GM21528 (cell line): ENCODE data around the gene CD300LG.
"Not testable (repeated sequence)": the region's sequence is repeated elsewhere in the genome, so short reads cannot be mapped to it uniquely, and the experiment has no call there.

Experiments
- ATAC-seq: cut with Tn5 transposase; IDR thresholded peaks from one replicate; pipeline ENCODE4 v1.9.1; 2021; ENCODE audit warnings: mild to moderate bottlenecking, moderate library complexity; ENCODE audit not compliant: unreplicated experiment, low FRiP score

CD300LG gene

DNA sequence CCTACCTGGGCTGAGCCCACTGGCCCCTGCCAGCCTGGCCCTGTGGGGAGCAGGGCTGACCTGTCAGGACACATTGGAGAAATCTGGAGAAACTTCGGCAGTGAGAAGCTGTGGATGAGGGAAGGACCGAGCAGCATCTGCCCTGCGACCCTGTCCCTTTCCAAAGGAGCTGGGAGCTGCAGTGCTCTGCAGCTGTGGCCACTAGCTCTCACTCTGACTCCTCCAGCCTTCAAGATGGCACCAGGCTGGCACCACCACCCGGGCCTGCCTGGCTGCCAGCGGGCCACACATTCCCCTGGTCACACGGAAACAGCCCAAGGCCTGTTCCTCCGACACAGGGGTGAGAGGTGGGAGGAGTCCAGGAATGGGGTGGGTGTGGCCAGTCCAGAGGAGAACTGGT, 30.1 kb downstream of the CD300LG start:
- no peak for ATAC-seq

- ATAC-seq = no peak
These were observed 30.6 kb downstream of the CD300LG start for GRCh38 chr17:43877451-43878155.

DNA sequence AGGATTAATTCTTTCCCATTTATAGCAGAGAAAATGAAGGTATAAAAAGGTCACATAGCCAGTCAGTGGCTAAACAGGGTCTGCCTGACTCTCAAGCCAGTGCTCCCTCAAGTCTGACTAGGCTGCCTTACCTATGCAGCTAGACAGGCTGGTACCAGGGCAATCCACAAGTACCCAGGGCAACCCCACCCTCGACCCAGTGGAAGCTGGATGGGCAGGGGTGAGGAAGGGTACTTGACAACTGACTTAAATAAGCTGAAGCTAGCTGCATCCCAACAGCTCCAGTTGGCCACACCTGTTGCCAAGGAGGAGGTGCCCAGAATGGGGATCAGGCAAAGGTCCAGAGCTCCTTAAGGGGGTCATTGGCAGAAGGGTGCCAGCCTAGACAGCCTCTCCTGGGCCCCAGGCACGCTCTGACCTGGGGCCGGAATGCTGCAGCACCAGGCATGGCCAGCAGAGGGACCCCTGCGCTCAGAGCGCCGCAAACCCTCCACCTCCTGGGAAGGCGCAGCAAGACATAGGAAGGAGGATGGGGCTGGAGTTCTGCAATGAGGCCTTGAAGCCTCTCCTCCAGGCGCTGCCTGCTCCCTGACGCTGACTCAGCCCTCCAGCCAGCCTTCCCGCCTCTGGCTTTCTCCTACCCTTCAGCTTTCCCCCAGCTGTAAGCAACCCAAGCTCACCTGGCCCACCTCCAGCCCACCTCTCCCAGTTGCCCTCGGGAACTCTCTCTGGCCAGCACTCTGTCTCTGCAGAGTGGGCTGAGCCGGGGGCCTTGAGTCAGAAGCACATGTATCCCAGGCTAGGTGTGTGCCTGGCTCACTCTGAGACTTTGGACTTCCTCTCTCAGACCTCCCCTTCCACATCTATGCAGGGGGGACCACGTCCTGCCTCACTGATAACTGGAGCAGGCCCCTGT, 31.5 kb downstream of the CD300LG start:
- no peak for ATAC-seq

DNA sequence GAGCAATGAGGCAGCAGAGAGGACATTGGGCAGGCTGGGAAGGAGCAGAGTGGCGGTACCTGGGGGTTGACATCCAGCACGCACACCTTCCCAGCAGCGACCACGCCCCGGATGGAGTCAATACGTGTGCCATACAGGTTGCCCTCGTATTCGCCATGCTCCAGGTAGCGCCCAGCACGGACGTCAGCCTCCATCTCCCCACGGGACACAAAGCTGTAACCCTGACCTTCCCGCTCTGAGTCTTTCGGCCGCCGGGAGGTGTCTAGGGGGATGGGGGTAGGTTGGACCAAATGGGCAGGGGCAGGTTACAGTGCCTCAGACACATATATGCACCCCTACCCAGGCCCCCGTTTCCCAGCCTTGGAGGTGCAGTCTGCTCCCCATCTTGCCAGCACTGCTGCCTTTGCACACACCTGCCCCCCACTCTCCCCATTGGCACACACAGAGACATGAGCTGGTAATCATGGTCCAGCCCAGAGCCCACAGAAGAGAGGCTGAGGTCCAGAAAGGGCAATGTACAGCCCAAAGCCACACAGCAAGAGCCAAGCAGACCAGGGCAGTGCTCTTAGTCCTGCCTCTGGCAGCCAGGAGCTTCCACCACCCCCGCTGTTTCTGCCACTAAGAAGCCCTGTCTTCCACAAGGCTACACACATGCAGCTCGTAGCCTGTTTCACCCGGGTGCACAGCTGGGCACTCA, 32.9 kb downstream of the CD300LG start:
- ATAC-seq = no peak

GRCh38 chr17:43880420-43880991, 33.5 kb downstream of the CD300LG start:
- ATAC-seq = no peak

DNA sequence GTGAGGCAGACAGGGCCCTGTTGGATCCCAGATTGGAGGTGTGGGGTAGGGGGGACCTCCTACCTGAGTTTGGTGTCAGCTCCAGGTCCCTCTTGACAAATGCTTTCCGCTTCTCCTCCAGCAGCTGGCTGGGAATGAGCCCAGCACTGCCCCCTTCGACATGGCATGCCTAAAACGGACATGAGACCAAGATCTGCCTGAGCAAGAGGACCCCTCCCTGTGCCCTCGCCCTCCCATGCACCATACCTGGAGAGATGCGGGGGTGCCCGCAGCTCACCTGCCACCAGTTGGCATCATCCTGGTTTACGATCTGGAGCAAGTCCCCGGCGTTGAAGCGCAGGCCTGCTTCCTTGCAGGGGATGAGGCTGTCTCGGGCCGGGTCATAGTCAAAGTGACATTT, 34.2 kb downstream of the CD300LG start:
- ATAC-seq = no peak

GRCh38 chr17:43881758-43882505, 35.0 kb downstream of the CD300LG start:
- ATAC-seq = no peak

- ATAC-seq = no peak
These were observed 35.9 kb downstream of the CD300LG start for GRCh38 chr17:43882761-43883415.

DNA sequence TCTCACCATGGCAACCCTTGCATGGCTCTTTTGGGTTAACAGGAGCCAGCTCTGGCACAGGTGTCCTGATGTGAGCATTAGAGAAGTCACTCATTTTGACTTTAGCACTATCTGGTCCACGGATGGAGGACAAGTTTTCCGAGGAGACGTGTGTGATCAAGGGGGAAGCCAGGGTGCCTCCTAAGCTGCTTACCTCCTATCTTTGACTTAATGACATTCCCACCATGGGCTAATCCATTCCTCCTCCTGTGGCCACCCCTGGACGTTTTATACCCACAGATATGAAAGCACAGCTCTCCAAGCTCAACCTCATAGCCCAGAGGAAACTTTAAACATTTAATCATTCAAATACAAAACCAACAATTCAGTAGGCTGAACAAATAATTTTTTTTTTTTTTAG, 41.6 kb downstream of the CD300LG start:
- ATAC-seq = no peak

GRCh38 chr17:43890240-43890639, 43.3 kb downstream of the CD300LG start:
- no peak for ATAC-seq

GRCh38 chr17:43891851-43892646, 45.1 kb downstream of the CD300LG start:
- ATAC-seq = no peak

DNA sequence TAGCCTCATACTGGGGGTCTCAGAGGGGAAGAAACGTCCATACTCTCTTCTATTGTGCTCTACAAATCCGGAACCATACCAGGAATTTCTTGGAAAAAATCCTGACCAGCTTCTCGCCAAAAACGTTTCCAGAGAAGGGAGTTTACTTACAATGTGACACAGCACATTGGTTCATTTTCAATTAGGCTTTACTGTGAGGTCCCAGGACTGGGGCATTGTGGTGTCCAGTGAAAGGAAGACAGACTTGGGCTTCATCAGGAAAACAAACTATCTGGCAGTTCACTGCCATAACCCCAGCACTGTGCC, 45.6 kb downstream of the CD300LG start:
- ATAC-seq = no peak

- ATAC-seq = not testable (repeated sequence)
These were observed 47.5 kb downstream of the CD300LG start for GRCh38 chr17:43894494-43894893.

DNA sequence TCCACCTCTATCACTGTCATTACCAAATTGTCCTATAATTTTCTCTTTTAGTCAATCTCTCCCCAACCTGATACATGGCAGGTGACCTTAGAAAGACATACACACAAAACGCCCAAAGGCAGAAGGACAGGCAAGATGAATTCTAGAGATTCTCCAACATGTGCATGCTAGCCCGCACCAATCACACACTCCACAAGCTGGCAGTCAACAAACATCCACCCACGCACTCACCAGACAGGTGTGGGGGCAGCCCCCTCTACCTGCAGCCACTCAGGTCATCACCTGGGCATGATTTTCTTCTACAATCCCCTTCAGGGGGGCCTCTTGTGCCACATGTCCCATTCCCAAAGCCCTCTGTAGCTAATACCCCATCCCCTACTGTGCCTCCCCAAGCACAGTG, 50.9 kb downstream of the CD300LG start:
- ATAC-seq = no peak

DNA sequence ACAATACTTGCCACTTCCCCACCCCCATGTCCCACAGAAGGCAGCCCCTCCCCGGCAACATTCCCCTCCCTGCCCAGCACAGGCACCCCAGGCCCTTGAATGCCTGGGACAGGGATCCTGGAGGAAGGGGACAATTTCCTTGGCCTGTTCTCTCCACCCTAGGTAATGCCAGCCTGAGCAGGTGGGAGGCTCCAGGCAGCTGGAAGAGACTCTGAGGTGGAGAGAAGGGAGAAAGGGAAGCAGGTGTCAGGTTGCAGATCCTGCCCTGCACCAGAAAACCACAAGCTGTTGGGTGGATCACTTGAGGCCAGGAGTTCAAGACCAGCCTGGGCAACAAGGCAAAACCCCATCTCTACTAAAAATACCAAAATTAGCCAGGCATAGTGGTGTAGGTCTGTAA, 51.5 kb downstream of the CD300LG start:
- no peak for ATAC-seq

DNA sequence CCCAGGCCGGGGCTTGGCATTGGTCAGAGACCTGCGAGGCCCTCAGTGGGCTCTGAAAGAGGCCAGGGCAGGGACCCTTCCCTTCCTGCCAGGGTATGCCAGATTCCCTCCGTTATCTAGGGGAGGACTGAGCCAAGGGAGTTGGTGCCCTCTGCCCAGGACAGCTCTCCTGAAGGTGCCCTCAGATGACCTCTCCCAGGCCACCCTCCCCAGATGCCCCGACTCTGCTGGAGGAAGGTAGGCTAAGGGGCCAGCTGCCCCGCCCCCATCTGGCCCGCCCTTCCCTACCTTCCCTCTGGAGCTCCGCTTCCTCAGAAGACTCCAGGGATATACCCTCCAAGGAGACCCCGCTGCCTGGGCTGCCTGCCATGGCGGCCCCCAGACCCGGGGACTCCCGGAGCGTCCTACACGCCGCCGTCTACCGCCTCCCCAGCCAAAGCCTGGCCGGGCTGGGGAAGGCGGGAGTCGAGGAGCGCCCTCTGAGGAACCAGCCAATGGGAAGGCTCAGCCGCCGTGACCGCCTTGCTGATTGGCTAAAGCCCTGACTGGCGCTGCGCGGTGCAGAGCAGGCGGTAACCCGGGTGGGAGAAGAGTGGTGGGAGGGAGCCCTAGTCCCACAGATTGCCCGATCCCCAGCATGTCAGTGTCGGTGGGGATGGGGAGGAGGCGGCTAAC, 53.3 kb downstream of the CD300LG start:
- ATAC-seq = no peak

DNA sequence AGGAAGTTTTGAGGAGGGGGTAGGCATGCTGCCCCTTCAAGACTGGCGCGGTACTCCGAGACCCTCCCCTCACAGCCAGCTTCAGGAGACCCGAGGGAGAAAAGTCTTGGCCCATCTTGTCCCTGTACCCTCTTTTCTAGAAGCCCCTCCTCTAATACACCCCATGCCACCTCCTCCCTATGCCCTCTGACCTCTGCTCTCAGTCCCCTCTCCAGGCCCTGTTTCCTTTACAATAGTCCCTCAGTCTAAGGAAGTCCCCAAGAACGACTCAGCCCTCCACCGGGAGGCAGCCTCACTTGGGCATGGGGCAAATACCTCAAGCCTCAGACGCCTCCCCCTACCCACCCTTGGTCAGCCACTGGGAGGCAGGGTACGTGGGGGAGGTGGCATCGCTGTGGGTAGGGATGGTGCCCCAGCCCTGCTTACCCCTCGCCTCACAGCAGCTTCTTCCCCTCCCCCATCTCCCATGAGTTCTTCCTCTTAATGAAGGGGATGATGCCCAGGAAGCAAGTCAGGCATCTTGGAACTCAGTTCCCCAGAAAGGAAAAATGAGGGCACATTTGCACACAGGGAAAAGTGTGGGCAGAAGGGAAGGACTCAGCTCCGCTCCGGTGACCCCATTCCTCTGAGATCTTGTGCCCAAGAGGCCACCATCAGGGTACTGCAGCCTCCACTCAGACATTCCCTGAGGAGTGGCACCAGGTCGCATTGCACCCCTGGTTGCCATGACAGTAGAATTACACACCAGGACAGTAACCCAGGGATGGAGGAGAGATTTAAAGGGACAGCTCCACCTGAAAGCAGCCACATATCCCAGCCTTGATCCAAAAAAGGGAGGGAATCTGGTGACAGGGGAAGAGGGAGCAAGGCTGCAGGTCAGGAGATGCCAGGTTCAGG, 54.1 kb downstream of the CD300LG start:
- no peak for ATAC-seq
